Mucosa of rectum (tissue), 2 donors: ENCODE data around the gene MAPK8IP3.

Experiments used
- H3K27ac ChIP-seq, 2 donors: one replicate each; pipeline ENCODE4 v1.7.0; 2013; ENCODE audit warnings: inconsistent platforms in 2 of 2, low read depth in 2 of 2, low read length in 2 of 2
- H3K27me3 ChIP-seq, 2 donors: one replicate each; pipeline ENCODE4 v1.7.0; 2013; ENCODE audit warnings: low read length in 2 of 2; ENCODE audit not compliant: control insufficient read depth in 2 of 2, insufficient read depth in 2 of 2
- H3K36me3 ChIP-seq, 2 donors: one replicate each; pipeline ENCODE4 v1.7.0; 2013; ENCODE audit warnings: low read length in 2 of 2; ENCODE audit not compliant: control insufficient read depth in 2 of 2, insufficient read depth in 2 of 2
- H3K4me1 ChIP-seq, 2 donors: one replicate each; pipeline ENCODE4 v1.7.0; 2013; ENCODE audit warnings: low read length in 2 of 2, mild to moderate bottlenecking in 1 of 2; ENCODE audit not compliant: control insufficient read depth in 2 of 2, insufficient read depth in 2 of 2
- H3K4me3 ChIP-seq, 2 donors: one replicate each; pipeline ENCODE4 v1.7.0; 2013; ENCODE audit warnings: low read length in 2 of 2
- H3K9ac ChIP-seq, 2 donors: one replicate each; pipeline ENCODE4 v1.7.0; 2013; ENCODE audit warnings: low read length in 2 of 2, low read depth in 1 of 2, mild to moderate bottlenecking in 1 of 2
- H3K9me3 ChIP-seq, 2 donors: one replicate each; pipeline ENCODE4 v1.7.0; 2013; ENCODE audit warnings: low read length in 2 of 2; ENCODE audit not compliant: control insufficient read depth in 2 of 2
- donor health status: healthy.
- donor health status: Normal muscosa, but diverticular disease.

The MAPK8IP3 gene

DNA sequence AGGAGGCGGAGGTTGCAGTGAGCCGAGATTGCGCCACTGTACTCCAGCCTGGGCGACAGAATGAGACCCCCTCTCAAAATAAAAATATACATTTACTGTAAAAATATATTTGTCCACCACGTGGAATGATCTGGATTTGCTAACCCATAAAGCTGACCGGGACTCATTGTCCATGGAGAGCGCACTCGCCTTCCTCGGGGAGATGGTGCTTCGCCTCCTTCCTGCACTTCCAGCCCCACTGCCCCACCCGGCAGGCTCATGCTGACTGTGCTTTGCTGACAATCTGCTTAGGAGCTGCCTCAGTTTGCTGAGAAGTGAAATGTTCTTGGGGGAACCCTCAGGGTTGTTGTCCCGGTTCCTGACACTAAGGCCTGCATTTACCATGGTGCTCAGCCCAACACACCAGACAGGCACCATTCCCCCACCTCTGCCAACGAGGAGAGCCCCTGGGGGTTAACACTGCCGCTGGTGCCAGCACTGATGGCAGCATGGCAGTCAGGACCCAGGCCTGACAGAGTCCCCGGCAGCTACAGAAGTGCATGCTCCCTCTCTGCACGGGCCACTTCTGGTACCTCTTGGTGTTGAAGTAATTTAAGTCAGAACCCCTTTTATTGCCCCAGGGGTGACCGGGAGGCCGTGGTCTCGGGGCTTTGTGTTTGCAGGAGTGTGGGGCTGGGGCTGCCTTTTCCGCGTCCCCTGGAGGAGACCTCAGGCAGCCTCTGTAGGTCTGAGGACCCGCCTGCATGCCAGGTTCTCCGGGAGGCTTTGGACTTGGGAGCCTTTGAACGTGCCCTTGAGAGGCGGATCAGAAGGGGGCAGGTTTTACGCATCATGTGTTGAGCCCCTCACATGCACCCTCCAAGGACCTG, 79.2 kb downstream of the MAPK8IP3 start:
- no peaks in the 10 kb centered on the region for H3K9me3 ChIP-seq
- H3K36me3 ChIP-seq: peaks cover 4 to 20% of the 10 kb centered on the region in 2 donors
- no peaks in the 10 kb centered on the region for H3K27me3 ChIP-seq
- peaks cover 15 to 17% of the 10 kb centered on the region in 2 donors for H3K4me1 ChIP-seq
- H3K27ac ChIP-seq: no peak overlapping the region
- H3K4me3 ChIP-seq: no peak overlapping the region
- H3K9ac ChIP-seq: no peak overlapping the region

DNA sequence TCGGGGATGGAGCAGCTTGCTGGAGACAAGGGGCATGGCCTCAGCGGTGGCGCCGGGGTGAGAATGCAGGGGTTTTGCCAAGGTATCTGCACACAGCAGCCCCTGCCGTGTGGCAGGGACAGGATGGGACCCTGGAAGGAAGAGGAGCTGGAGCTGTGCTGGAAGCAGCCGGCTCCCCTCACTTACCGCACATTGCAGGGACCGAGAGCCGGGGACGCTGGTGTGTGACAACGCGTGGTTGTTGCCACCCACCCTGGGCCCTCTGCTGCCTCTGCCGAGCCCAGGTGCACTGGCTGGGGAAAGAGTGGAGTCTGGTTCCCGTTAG, 79.8 kb downstream of the MAPK8IP3 start:
- H3K4me1 ChIP-seq: peaks cover 15% of the 10 kb centered on the region in 2 donors

DNA sequence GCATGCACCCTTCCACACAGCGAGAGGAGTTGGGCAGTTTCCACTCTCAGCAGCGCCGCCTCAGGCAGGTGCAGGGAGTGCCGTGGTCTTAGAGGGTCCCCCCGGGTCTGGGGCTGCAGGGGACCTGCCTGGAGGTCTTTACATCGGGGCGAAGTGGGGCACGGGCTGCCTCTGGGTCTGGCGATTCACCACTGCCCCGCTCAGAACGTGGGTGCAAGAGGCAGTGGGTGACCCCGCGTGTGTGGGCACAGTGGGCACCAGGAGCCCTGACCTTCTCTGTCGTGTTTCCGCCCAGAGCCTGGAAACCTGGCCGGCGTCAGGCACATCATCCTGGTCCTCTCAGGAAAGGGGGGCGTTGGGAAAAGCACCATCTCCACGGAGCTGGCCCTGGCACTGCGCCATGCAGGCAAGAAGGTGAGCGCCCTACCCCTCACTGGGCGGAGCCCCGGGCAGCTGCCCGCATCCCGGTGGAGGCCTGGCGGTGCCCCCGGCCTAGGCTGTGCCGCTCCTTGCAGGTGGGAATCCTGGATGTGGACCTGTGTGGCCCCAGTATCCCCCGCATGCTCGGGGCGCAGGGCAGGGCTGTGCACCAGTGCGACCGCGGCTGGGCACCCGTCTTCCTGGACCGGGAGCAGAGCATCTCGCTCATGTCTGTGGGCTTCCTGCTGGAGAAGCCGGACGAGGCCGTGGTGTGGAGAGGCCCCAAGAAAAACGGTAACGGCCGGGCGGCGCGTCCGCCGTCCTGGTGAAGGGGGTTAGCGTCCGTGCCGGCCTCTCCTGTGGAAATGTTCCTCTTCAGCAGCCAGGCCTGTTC, 80.5 kb downstream of the MAPK8IP3 start:
- Histone ChIP-seq H3K36me3 (peaks cover 0 to 16% of the 10 kb centered on the region in 2 donors), H3K27me3 (no peaks in the 10 kb centered on the region), H3K4me1 (peaks cover 8 to 9% of the 10 kb centered on the region in 2 donors), H3K27ac (no peak overlapping the region), H3K4me3 (no peak overlapping the region), H3K9me3 (no peaks in the 10 kb centered on the region), H3K9ac (no peak overlapping the region)

More for the DNA sequence above, 79.8 kb downstream of the MAPK8IP3 start:
- no peak overlapping the region for H3K27ac ChIP-seq
- H3K36me3 ChIP-seq: peaks cover 4 to 19% of the 10 kb centered on the region in 2 donors
- H3K27me3 ChIP-seq: no peaks in the 10 kb centered on the region
- H3K9ac ChIP-seq: no peak overlapping the region
- H3K9me3 ChIP-seq: no peaks in the 10 kb centered on the region
- H3K4me3 ChIP-seq: no peak overlapping the region

DNA sequence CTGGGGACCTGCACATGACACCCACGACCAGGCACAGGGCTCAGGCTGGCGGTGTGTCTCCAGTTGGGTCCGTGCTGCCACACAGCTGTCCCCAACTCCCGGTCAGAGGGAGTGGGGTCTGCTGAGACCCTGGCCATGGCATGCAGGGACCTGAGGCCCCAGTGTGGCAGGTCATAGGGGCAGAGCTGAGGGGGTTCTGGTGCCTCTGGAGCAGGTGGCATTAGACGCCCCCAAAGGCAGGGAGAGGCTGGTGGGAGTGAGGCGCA, 81.0 kb downstream of the MAPK8IP3 start:
- no peaks in the 10 kb centered on the region for H3K27me3 ChIP-seq
- no peaks in the 10 kb centered on the region for H3K9me3 ChIP-seq
- H3K4me1 ChIP-seq: peaks cover 4 to 6% of the 10 kb centered on the region in 2 donors
- H3K27ac ChIP-seq: no peak overlapping the region
- no peak overlapping the region for H3K9ac ChIP-seq
- no peak overlapping the region for H3K4me3 ChIP-seq
- H3K36me3 ChIP-seq: peaks cover 0 to 16% of the 10 kb centered on the region in 2 donors

DNA sequence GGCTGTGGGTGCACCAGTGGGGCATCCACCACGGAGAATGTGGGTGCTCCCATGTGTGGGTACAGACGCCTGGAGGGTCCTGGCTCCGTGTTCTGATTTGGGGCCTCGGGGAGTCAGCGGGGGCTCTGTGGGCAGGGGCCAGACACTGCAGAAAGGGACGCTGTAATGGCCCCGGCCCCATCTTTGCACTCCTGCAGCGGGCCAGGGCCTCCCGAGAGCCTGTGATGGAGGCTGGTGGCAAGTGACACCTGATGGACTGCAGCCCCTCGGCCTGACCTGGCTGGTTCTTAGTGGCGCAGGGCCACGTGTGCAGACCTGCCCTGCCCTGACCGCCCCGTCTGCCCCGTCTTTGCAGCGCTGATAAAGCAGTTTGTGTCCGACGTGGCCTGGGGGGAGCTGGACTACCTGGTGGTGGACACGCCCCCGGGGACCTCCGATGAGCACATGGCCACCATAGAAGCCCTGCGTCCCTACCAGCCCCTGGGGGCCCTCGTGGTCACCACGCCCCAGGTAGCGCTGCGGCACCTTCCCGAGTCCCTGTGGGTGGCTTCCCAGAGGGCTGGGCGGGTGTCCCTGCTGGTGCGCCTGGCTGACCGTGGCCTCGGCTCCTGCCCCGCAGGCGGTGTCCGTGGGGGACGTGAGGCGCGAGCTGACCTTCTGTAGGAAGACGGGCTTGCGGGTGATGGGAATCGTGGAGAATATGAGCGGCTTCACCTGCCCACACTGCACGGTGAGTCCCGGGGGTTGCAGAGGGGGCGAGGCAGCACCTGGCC, 81.5 kb downstream of the MAPK8IP3 start:
- H3K9ac ChIP-seq: no peak overlapping the region
- H3K9me3 ChIP-seq: no peaks in the 10 kb centered on the region
- H3K27me3 ChIP-seq: no peaks in the 10 kb centered on the region
- H3K27ac ChIP-seq: no peak overlapping the region
- no peak overlapping the region for H3K4me3 ChIP-seq
- H3K4me1 ChIP-seq: peaks cover 4 to 6% of the 10 kb centered on the region in 2 donors
- H3K36me3 ChIP-seq: peaks cover 0 to 16% of the 10 kb centered on the region in 2 donors

DNA sequence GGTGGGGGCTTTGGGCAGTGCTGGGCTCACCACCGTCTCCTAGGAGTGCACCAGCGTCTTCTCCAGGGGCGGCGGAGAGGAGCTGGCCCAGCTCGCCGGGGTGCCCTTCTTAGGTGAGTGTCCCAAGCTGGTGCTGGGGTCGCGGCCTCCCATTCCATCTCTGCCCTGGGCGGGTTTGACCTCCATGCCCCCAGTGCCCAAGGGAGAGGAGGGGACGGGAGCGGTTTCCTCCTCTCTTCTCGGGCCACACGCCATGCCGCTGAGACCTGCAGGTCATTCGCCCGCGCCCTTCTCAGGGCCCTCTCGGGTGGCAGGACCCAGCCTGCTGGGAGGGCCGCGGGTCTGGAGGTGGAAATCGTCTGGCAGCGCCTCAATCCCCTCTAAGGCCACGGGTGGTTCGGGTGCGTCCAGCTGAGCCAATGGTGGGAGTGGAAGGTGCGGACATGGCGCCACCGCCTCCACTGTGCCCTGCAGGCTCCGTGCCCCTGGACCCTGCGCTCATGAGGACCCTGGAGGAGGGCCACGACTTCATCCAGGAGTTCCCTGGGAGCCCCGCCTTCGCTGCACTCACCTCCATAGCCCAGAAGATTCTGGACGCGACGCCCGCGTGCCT, 82.2 kb downstream of the MAPK8IP3 start:
- H3K27ac ChIP-seq: no peak overlapping the region
- H3K9me3 ChIP-seq: no peaks in the 10 kb centered on the region
- peaks cover 4 to 6% of the 10 kb centered on the region in 2 donors for H3K4me1 ChIP-seq
- H3K36me3 ChIP-seq: peaks cover 0 to 16% of the 10 kb centered on the region in 2 donors
- H3K9ac ChIP-seq: no peak overlapping the region
- no peak overlapping the region for H3K4me3 ChIP-seq
- no peaks in the 10 kb centered on the region for H3K27me3 ChIP-seq

DNA sequence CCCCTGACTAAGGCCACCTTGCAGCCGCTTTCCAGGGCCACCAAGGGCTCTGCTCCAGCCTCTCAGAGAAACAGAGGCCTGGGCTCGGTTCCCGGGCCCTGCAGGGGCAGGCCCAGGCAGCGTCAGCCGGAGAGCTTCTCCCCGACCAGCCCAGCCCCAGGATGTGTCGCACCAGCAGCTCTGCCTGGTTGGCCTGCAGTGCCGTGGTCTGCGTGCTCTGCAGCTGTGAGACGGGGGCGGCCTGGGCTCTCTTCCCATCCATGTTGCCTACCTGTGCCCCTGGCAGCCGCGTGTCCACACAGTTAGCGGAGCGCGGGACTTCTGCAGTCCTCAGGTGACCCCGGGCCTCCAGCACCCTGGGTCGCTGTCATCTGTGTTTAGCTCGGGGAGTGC, 82.7 kb downstream of the MAPK8IP3 start:
- Histone ChIP-seq H3K36me3 (peaks cover 0 to 16% of the 10 kb centered on the region in 2 donors), H3K9me3 (no peaks in the 10 kb centered on the region), H3K4me3 (no peak overlapping the region), H3K27ac (no peak overlapping the region), H3K4me1 (peaks cover 4 to 6% of the 10 kb centered on the region in 2 donors), H3K9ac (no peak overlapping the region), H3K27me3 (no peaks in the 10 kb centered on the region)

DNA sequence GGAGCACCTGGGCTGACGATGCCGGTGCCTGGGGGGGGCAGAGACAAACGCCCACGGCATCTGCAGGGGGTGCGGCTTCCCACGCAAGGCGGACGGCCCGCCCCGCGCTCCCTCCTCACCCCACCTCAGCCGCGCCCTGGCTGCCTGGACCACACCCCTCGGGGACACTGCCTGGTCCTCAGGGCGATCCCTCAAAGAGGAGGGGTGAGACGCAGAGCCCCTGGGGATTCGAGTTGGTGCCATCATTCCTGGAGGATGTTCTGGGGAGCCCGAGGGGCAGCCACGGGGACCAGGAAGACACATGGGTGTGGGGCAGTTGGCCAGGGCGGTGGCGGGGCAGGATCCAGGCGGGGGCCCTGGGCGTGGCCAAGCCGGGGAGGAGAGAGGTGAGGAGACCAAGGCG, 83.6 kb downstream of the MAPK8IP3 start:
- no peak overlapping the region for H3K9ac ChIP-seq
- no peak overlapping the region for H3K4me3 ChIP-seq
- H3K27ac ChIP-seq: no peak overlapping the region
- no peaks in the 10 kb centered on the region for H3K4me1 ChIP-seq
- H3K27me3 ChIP-seq: no peaks in the 10 kb centered on the region
- peaks cover 0 to 16% of the 10 kb centered on the region in 2 donors for H3K36me3 ChIP-seq
- H3K9me3 ChIP-seq: no peaks in the 10 kb centered on the region

DNA sequence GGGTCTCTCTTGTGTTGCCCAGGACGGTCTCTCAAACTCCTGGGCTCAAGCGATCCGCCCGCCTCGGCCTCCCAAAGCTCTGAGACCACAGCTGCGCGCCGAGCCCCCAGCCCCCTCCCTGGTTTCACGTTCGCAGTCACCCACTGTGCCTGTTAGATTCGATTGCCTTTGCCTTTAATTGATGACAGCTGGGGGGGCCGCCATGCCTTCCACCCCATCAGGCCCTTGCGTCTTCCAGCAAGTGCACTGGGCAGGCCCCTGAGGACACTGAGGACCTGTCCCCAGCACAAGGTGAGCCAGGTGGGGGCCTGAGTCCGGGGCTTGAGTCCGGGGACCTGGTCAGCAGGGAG, 84.2 kb downstream of the MAPK8IP3 start:
- no peaks in the 10 kb centered on the region for H3K9me3 ChIP-seq

More for the DNA sequence above, 84.2 kb downstream of the MAPK8IP3 start:
- no peaks in the 10 kb centered on the region for H3K4me1 ChIP-seq
- no peaks in the 10 kb centered on the region for H3K27me3 ChIP-seq
- H3K4me3 ChIP-seq: no peak overlapping the region
- H3K27ac ChIP-seq: no peak overlapping the region
- peaks cover 0 to 16% of the 10 kb centered on the region in 2 donors for H3K36me3 ChIP-seq
- H3K9ac ChIP-seq: no peak overlapping the region
